Mammary epithelial cell (primary cell): ENCODE results near the gene PTDSS2.

ENCODE experiments used
- EZH2 ChIP-seq: IDR thresholded peaks from 2 replicates; pipeline ENCODE4 v1.6.1; 2012; ENCODE audit warnings: low read length, inconsistent platforms, borderline replicate concordance
- TF ChIP-seq, protein P1 (sequence below), 2 donors: IDR thresholded peaks in 1 of 2; conservative IDR thresholded peaks in 1 of 2; 2 replicates each; pipeline ENCODE4 v1.5.1; 2011 to 2012; ENCODE audit warnings: inconsistent platforms in 2 of 2, low read length in 2 of 2, mild to moderate bottlenecking in 2 of 2, control low read depth in 1 of 2, low read depth in 1 of 2; ENCODE audit not compliant: insufficient read depth in 1 of 2; ENCODE audit errors: extremely low read depth in 1 of 2

DNA sequence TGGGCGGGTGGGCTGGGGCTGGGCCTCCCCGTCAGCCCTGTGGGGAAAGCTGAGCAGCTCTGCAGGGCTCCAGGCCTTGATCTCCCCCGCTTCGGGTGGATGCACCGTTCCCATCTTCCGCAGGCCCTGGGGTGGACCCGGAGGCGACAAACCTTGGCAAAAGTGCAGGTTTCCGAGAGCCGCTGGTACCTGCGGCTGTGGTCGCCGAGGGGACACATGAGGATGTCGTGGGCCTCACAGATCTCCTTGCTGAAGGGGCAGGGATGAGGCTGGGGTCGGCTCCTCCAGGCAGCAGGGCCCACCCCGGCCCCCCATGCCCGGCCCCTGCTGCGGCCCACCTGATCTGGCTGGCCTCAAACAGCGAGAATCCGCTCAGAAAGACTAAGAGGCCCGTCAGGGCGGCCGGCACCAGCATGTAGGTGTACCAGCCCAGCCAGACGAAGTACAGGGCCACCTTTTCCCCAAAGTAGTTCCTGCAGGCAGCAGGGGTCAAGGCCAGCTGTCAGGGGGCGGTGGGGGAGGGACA is 20.1 kb upstream of the PTDSS2 start:
- TF ChIP-seq, protein P1, sequence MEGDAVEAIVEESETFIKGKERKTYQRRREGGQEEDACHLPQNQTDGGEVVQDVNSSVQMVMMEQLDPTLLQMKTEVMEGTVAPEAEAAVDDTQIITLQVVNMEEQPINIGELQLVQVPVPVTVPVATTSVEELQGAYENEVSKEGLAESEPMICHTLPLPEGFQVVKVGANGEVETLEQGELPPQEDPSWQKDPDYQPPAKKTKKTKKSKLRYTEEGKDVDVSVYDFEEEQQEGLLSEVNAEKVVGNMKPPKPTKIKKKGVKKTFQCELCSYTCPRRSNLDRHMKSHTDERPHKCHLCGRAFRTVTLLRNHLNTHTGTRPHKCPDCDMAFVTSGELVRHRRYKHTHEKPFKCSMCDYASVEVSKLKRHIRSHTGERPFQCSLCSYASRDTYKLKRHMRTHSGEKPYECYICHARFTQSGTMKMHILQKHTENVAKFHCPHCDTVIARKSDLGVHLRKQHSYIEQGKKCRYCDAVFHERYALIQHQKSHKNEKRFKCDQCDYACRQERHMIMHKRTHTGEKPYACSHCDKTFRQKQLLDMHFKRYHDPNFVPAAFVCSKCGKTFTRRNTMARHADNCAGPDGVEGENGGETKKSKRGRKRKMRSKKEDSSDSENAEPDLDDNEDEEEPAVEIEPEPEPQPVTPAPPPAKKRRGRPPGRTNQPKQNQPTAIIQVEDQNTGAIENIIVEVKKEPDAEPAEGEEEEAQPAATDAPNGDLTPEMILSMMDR (conservative IDR thresholded peaks at IDR 0.05 in 1 of 2, IDR thresholded peaks at IDR 0.05 in 1 of 2; ENCODE audit: extremely low read depth in 1 of 2, insufficient read depth in 1 of 2, low read depth in 1 of 2, low read length in 2 of 2) = no peak
- TF ChIP-seq EZH2 = no peak
